Endothelial cell of hepatic sinusoid (primary cell): ENCODE data around the gene NDFIP2.
"Not testable (repeated sequence)": the region's sequence is repeated elsewhere in the genome, so short reads cannot be mapped to it uniquely, and the experiment has no call there.

Experiments used
- in situ Hi-C: cut with HindIII; loops from 2 replicates; pipeline ENCODE4 v1.10.0; 2017; ENCODE audit warnings: low sequenced_read_pairs

Gene NDFIP2

GRCh38 chr13:79582896-79583295 is 101.9 kb downstream of the NDFIP2 start:
- in situ Hi-C loops: no loop called here

GRCh38 chr13:79585033-79585432 is 104.1 kb downstream of the NDFIP2 start:
- in situ Hi-C loops: no loop called here

GRCh38 chr13:79589603-79590393 is 108.8 kb downstream of the NDFIP2 start:
- in situ Hi-C loops: no loop called here

- in situ Hi-C loops: no loop called here
Measured at GRCh38 chr13:79590394-79590676, 109.4 kb downstream of the NDFIP2 start.

GRCh38 chr13:79591493-79591892 is 110.5 kb downstream of the NDFIP2 start:
- in situ Hi-C loops: no loop called here

- in situ Hi-C loops: no loop called here
Measured at GRCh38 chr13:79593121-79593520, 112.2 kb downstream of the NDFIP2 start.

GRCh38 chr13:79593641-79594275 is 112.8 kb downstream of the NDFIP2 start:
- in situ Hi-C loops: no loop called here

GRCh38 chr13:79600146-79600545 is 119.2 kb downstream of the NDFIP2 start:
- in situ Hi-C loops: not testable (repeated sequence)

GRCh38 chr13:79602936-79603335 is 122.0 kb downstream of the NDFIP2 start:
- in situ Hi-C loops: no loop called here

GRCh38 chr13:79604752-79605151 is 123.8 kb downstream of the NDFIP2 start:
- in situ Hi-C loops: no loop called here
